K562 (cell line): Measurements from ENCODE around the gene IFT52. TPM values are rescaled to one million over a fixed set of nuclear protein-coding genes. Genes with fewer than 3 reads are reported as not detected.

ENCODE experiments used
- ATF7 ChIP-seq: fragments of 450-650 bp; IDR thresholded peaks from 2 replicates; pipeline ENCODE4 v1.7.1; 2014; ENCODE audit warnings: mild to moderate bottlenecking, moderate library complexity
- BACH1 ChIP-seq: fragments of 200-800 bp; sonication (Bioruptor generic); IDR thresholded peaks from 2 replicates; pipeline ENCODE4 v1.6.1; 2016; ENCODE audit warnings: missing genetic modification characterization, missing compliant biosample characterization
- BHLHE40 ChIP-seq: IDR thresholded peaks from 2 replicates; pipeline ENCODE4 v1.6.1; 2011; ENCODE audit warnings: low read length, improper control_type of control experiment
- CBFA2T2 ChIP-seq: fragments of 450-650 bp; conservative IDR thresholded peaks from 2 replicates; pipeline ENCODE4 v1.6.1; 2017; ENCODE audit warnings: mild to moderate bottlenecking
- CREB3L1 ChIP-seq: fragments of 450-650 bp; IDR thresholded peaks from 2 replicates; pipeline ENCODE4 v1.6.1; 2014; ENCODE audit warnings: low read depth, mild to moderate bottlenecking, moderate library complexity, borderline replicate concordance
- CUX1 ChIP-seq: fragments of 200-800 bp; sonication (Bioruptor generic); IDR thresholded peaks from 2 replicates; pipeline ENCODE4 v1.6.1; 2016; ENCODE audit warnings: missing genetic modification characterization, missing compliant biosample characterization
- DACH1 ChIP-seq: fragments of 450-650 bp; IDR thresholded peaks from 2 replicates; pipeline ENCODE4 v1.6.1; 2018; ENCODE audit not compliant: partially characterized antibody
- DPF2 ChIP-seq: fragments of 450-650 bp; IDR thresholded peaks from 2 replicates; pipeline ENCODE4 v1.6.1; 2016
- FOSL1 ChIP-seq: fragments of 200-800 bp; sonication (Bioruptor generic); conservative IDR thresholded peaks from 2 replicates; pipeline ENCODE4 v1.6.1; 2016; ENCODE audit warnings: missing genetic modification characterization, missing compliant biosample characterization
- HDAC3 ChIP-seq: fragments of 450-650 bp; IDR thresholded peaks from 2 replicates; pipeline ENCODE4 v1.6.1; 2018; ENCODE audit warnings: borderline replicate concordance, mild to moderate bottlenecking, moderate library complexity; ENCODE audit not compliant: partially characterized antibody
- NFATC3 ChIP-seq: fragments of 450-650 bp; IDR thresholded peaks from 2 replicates; pipeline ENCODE4 v1.6.1; 2017; ENCODE audit warnings: mild to moderate bottlenecking
- PML ChIP-seq: IDR thresholded peaks from 2 replicates; pipeline ENCODE4 v1.6.1; 2012; ENCODE audit warnings: low read length, inconsistent platforms
- RBBP5 ChIP-seq: fragments of 200-600 bp; sonication (generic); IDR thresholded peaks from 2 replicates; pipeline ENCODE4 v1.6.1; 2012; ENCODE audit warnings: borderline replicate concordance, mild to moderate bottlenecking, low read length, control low read depth, inconsistent platforms; ENCODE audit not compliant: insufficient read depth, poor library complexity, severe bottlenecking
- SNRNP70 ChIP-seq: fragments of 200-400 bp; formaldehyde crosslinking; optimal IDR thresholded peaks from 2 replicates; pipeline ENCODE3; 2017; ENCODE audit warnings: low read depth, low read length
- SUPT5H ChIP-seq: fragments of 450-650 bp; IDR thresholded peaks from 2 replicates; pipeline ENCODE4 v1.6.1; 2016
- TEAD4 ChIP-seq, 2 experiments: sonication (generic) in 1 of 2; formaldehyde crosslinking in 1 of 2; IDR thresholded peaks; 2 replicates each; pipeline versions ENCODE4 v1.6.1 to v1.8.0; 2012 to 2022; ENCODE audit warnings: borderline replicate concordance in 1 of 2, inconsistent platforms in 1 of 2, low read length in 1 of 2, mild to moderate bottlenecking in 1 of 2, missing genetic modification reagents in 1 of 2
- USF2 ChIP-seq: sonication (generic); formaldehyde crosslinking; IDR thresholded peaks from 2 replicates; pipeline ENCODE4 v1.5.0; 2020; ENCODE audit warnings: missing genetic modification reagents
- VEZF1 ChIP-seq: fragments of 200-800 bp; sonication (Bioruptor generic); IDR thresholded peaks from 2 replicates; pipeline ENCODE4 v1.6.1; 2017; ENCODE audit warnings: missing genetic modification characterization, missing compliant biosample characterization
- ZNF197 ChIP-seq: fragments of 200-800 bp; sonication (Bioruptor generic); IDR thresholded peaks from 2 replicates; pipeline ENCODE4 v1.6.1; 2016; ENCODE audit warnings: low read depth, missing genetic modification characterization, missing compliant biosample characterization
- ZSCAN32 ChIP-seq: fragments of 450-650 bp; formaldehyde crosslinking; IDR thresholded peaks from 2 replicates; pipeline ENCODE4 v1.4.0; 2020; ENCODE audit warnings: mild to moderate bottlenecking, moderate library complexity
- polyA plus RNA-seq, 8 experiments: library from polyadenylated mRNA; depleted of rRNA in 4 of 8; stranded (reverse) in 5 of 8; unstranded in 3 of 8; fragments of >200 nt; fragmentation: Nextera tagmentation in 2 of 8; fragmentation: Illumina TruSeq in 1 of 8; extraction: Ambion mirVana in 2 of 8; extraction: Trizol in 1 of 8; gene quantifications; 2 replicates each; pipeline versions ENCODE4 v1.2.1 to v1.2.3, GENCODE V29; 2011 to 2014; ENCODE audit warnings: inconsistent platforms in 1 of 8, missing spikeins in 1 of 8
- total RNA-seq, 7 experiments: library from RNA; depleted of rRNA in 6 of 7; stranded (reverse); fragments of >200 nt in 6 of 7; fragmentation: Illumina TruSeq in 2 of 7; extraction: Trizol in 2 of 7; gene quantifications; 2 replicates each; pipeline versions ENCODE4 v1.2.1 to v1.2.3, GENCODE V29; 2011 to 2021; ENCODE audit warnings: low replicate concordance in 1 of 7

The IFT52 gene
- total and polyA plus RNA-seq, 9 of the 15 experiments (the other 6 are each of a cell fraction or from before 2014, with no cell fraction given) = 11.0 to 31.4 (median 20.4) TPM

GRCh38 chr20:43583982-43584432, 6.7 kb upstream of the IFT52 start (continued):
- TF ChIP-seq TEAD4 (IDR thresholded peaks at IDR 0.05; ENCODE audit: low read length) (peak; percentile 78), TEAD4 (CRISPR knock-in tag; IDR thresholded peaks at IDR 0.05; ENCODE audit: borderline replicate concordance) (no peak), USF2 (CRISPR knock-in tag) (no peak), SUPT5H (no peak), CREB3L1 (peak; percentile 15; the same call in 1 of the 2 replicates), CUX1 (CRISPR knock-in tag) (no peak), SNRNP70 (no peak), DPF2 (peak; percentile 78), CBFA2T2 (peak; percentile 84), ATF7 (peak; percentile 62; the same call in 1 of the 2 replicates), VEZF1 (CRISPR knock-in tag) (peak; percentile 30; the same call in 1 of the 2 replicates), BHLHE40 (peak; percentile 37; the same call in 1 of the 2 replicates), NFATC3 (no peak), BACH1 (tag) (peak; percentile 70; the same call in 1 of the 2 replicates), PML (peak; percentile 41; the same call in 1 of the 2 replicates), FOSL1 (tag) (peak; percentile 76), ZNF197 (0 out of 2 replicates have a peak, but pooled peaks have one; percentile 24), RBBP5 (no peak), DACH1 (peak; percentile 74), HDAC3 (peak; percentile 59), ZSCAN32 (CRISPR knock-in tag) (0 out of 2 replicates have a peak, but pooled peaks have one; percentile 22)
